K562 (cell line): ENCODE measurements around the gene DDX50. TPM values are rescaled to one million over a fixed set of nuclear protein-coding genes. Genes with fewer than 3 reads are reported as not detected.

Experiments used
- CHD7 ChIP-seq: fragments of 200-600 bp; sonication (generic); IDR thresholded peaks from one replicate; pipeline ENCODE4 v1.6.1; 2012; ENCODE audit warnings: mild to moderate bottlenecking, low read depth, low read length, inconsistent platforms
- EGR1 ChIP-seq: fragments of 450-650 bp; conservative IDR thresholded peaks from 2 replicates; pipeline ENCODE4 v1.6.1; 2017; ENCODE audit warnings: mild to moderate bottlenecking
- KLF6 ChIP-seq: fragments of 250-450 bp; sonication (Bioruptor Pico); IDR thresholded peaks from 2 replicates; pipeline ENCODE4 v1.4.0; 2020; ENCODE audit warnings: mild to moderate bottlenecking, moderate library complexity, borderline replicate concordance
- MEF2D ChIP-seq: conservative IDR thresholded peaks from 2 replicates; pipeline ENCODE4 v1.6.1; 2016; ENCODE audit warnings: low read depth, missing genetic modification characterization, missing compliant biosample characterization
- NFIC ChIP-seq: fragments of 450-650 bp; IDR thresholded peaks from 2 replicates; pipeline ENCODE4 v1.6.1; 2017; ENCODE audit warnings: mild to moderate bottlenecking, inconsistent platforms
- POU5F1 ChIP-seq: fragments of 150-350 bp; IDR thresholded peaks from 2 replicates; pipeline ENCODE4 v1.6.1; 2014; ENCODE audit warnings: borderline replicate concordance, low read length, low read depth, mild to moderate bottlenecking; ENCODE audit not compliant: partially characterized antibody
- YY1 ChIP-seq, 3 experiments: IDR thresholded peaks; 2 replicates each; pipeline ENCODE4 v1.6.1; 2011; ENCODE audit warnings: low read length in 2 of 3, mild to moderate bottlenecking in 2 of 3, moderate library complexity in 2 of 3, borderline replicate concordance in 1 of 3, control low read depth in 1 of 3, low read depth in 1 of 3; ENCODE audit not compliant: insufficient read depth in 3 of 3, insufficient replicate concordance in 2 of 3, control insufficient read depth in 1 of 3, insufficient read length in 1 of 3; ENCODE audit errors: extremely low read depth in 1 of 3
- ZFP30 ChIP-seq: fragments of 250-450 bp; sonication (Bioruptor Pico); IDR thresholded peaks from 2 replicates; pipeline ENCODE4 v1.8.0; 2022; ENCODE audit warnings: moderate library complexity, mild to moderate bottlenecking, inconsistent platforms, borderline replicate concordance
- ZNF140 ChIP-seq: fragments of 250-450 bp; sonication (Bioruptor Pico); IDR thresholded peaks from 2 replicates; pipeline ENCODE4 v1.8.0; 2021; ENCODE audit warnings: moderate library complexity, mild to moderate bottlenecking, inconsistent platforms
- ZNF609 ChIP-seq: sonication (generic); formaldehyde crosslinking; IDR thresholded peaks from 2 replicates; pipeline ENCODE4 v1.8.1; 2023; ENCODE audit warnings: missing genetic modification reagents, mild to moderate bottlenecking, borderline replicate concordance
- polyA plus RNA-seq, 8 experiments: library from polyadenylated mRNA; depleted of rRNA in 4 of 8; stranded (reverse) in 5 of 8; unstranded in 3 of 8; fragments of >200 nt; fragmentation: Nextera tagmentation in 2 of 8; fragmentation: Illumina TruSeq in 1 of 8; extraction: Ambion mirVana in 2 of 8; extraction: Trizol in 1 of 8; gene quantifications; 2 replicates each; pipeline versions ENCODE4 v1.2.1 to v1.2.3, GENCODE V29; 2011 to 2014; ENCODE audit warnings: inconsistent platforms in 1 of 8, missing spikeins in 1 of 8
- total RNA-seq, 7 experiments: library from RNA; depleted of rRNA in 6 of 7; stranded (reverse); fragments of >200 nt in 6 of 7; fragmentation: Illumina TruSeq in 2 of 7; extraction: Trizol in 2 of 7; gene quantifications; 2 replicates each; pipeline versions ENCODE4 v1.2.1 to v1.2.3, GENCODE V29; 2011 to 2021; ENCODE audit warnings: low replicate concordance in 1 of 7

The DDX50 gene
- total and polyA plus RNA-seq, 9 of the 15 experiments (the other 6 are each of a cell fraction or from before 2014, with no cell fraction given) = 36.7 to 86.8 (median 57.4) TPM

- TF ChIP-seq KLF6 (no peak), MEF2D (tag) (no peak), POU5F1 (no peak), YY1 (IDR thresholded peaks at IDR 0.05; ENCODE audit: borderline replicate concordance in 1 of 3, control insufficient read depth in 1 of 3, extremely low read depth in 1 of 3, insufficient read depth in 3 of 3, insufficient read length in 1 of 3, insufficient replicate concordance in 2 of 3, low read depth in 1 of 3, low read length in 2 of 3) (no peak), CHD7 (no peak), ZFP30 (no peak), ZNF140 (CRISPR knock-in tag) (no peak), ZNF609 (CRISPR knock-in tag) (no peak), NFIC (no peak), EGR1 (no peak)
Observed at GRCh38 chr10:68861253-68861652, 39.9 kb upstream of the DDX50 start (continued).
